PC-9 (cell line): Measurements from ENCODE around the gene RASSF4. TPM values are rescaled to one million over a fixed set of nuclear protein-coding genes. Genes with fewer than 3 reads are reported as not detected.
A peak's percentile ranks its signal among the peaks of the same experiment; 100 is the strongest.

Source experiments
- BruUV-seq: library from RNA; stranded (reverse); fragments of 400-500 nt; replicated peaks from 2 replicates; lab custom pipeline; 2021; lab: Mats Ljungman, UMichigan
- CTCF ChIA-PET: fragments of 300-600 bp; sonication (Branson Sonifier 250); formaldehyde crosslinking; loops from one replicate; lab custom pipeline; 2022; ENCODE audit warnings: antibody characterized with exemption; lab: Charles Lee
- POLR2A ChIA-PET: fragments of 300-600 bp; sonication (Branson Sonifier 250); formaldehyde crosslinking; loops from one replicate; lab custom pipeline; 2022; ENCODE audit warnings: antibody characterized with exemption; ENCODE audit not compliant: unreplicated experiment; lab: Charles Lee
- DNase-seq, 2 experiments: peaks; one replicate each; pipeline versions ENCODE4 v3.0.0 to v3.0.0-alpha.2; 2015 to 2022; ENCODE audit warnings: mixed read lengths in 1 of 2
- H2AFZ ChIP-seq: fragments of 200-600 bp; sonication (generic); 2 replicates; pipeline ENCODE4 v1.8.1; 2017; ENCODE audit warnings: antibody characterized with exemption
- H3F3A ChIP-seq: fragments of 200-600 bp; sonication (generic); 2 replicates; pipeline ENCODE4 v1.8.1; 2017; ENCODE audit warnings: antibody characterized with exemption, mild to moderate bottlenecking, low read depth; ENCODE audit not compliant: insufficient read depth
- H3K27ac ChIP-seq: fragments of 200-600 bp; sonication (generic); 2 replicates; pipeline ENCODE4 v1.6.1; 2016; ENCODE audit warnings: mixed run types
- H3K27me3 ChIP-seq: fragments of 200-600 bp; sonication (generic); 2 replicates; pipeline ENCODE4 v1.6.1; 2016; ENCODE audit warnings: low read depth, mixed run types; ENCODE audit not compliant: insufficient read depth
- H3K36me3 ChIP-seq: fragments of 200-600 bp; sonication (generic); 2 replicates; pipeline ENCODE4 v1.6.1; 2016; ENCODE audit warnings: low read depth, mixed run types
- H3K4me1 ChIP-seq: fragments of 200-600 bp; sonication (generic); replicated peaks from 2 replicates; pipeline ENCODE4 v1.6.1; 2016; ENCODE audit warnings: mixed run types; ENCODE audit not compliant: insufficient read depth
- H3K4me2 ChIP-seq: fragments of 200-600 bp; sonication (generic); 2 replicates; pipeline ENCODE4 v1.6.1; 2017; ENCODE audit warnings: mixed run types
- H3K4me3 ChIP-seq: fragments of 200-600 bp; sonication (generic); 2 replicates; pipeline ENCODE4 v1.6.1; 2016; ENCODE audit warnings: mixed run types
- H3K79me2 ChIP-seq: fragments of 200-600 bp; sonication (generic); 2 replicates; pipeline ENCODE4 v1.6.1; 2017; ENCODE audit warnings: low read depth, mixed run types
- H3K9me2 ChIP-seq: fragments of 200-600 bp; sonication (generic); 2 replicates; pipeline ENCODE4 v1.8.1; 2017; ENCODE audit warnings: mild to moderate bottlenecking; ENCODE audit not compliant: insufficient read depth
- H3K9me3 ChIP-seq: fragments of 200-600 bp; sonication (generic); 2 replicates; pipeline ENCODE4 v1.8.1; 2016; ENCODE audit warnings: low read depth; ENCODE audit not compliant: insufficient read depth
- H4K20me1 ChIP-seq: fragments of 200-600 bp; sonication (generic); 2 replicates; pipeline ENCODE4 v1.8.1; 2017; ENCODE audit not compliant: insufficient read depth
- EZH2 ChIP-seq: fragments of 200-600 bp; sonication (generic); IDR thresholded peaks from 2 replicates; pipeline ENCODE4 v1.8.0; 2017; ENCODE audit warnings: antibody characterized with exemption, low read depth
- intact Hi-C: fragments of 100-400 bp; cut with micrococcal nuclease; formaldehyde crosslinking; loops from one replicate; pipeline ENCODE4 v1.10.0; 2022; ENCODE audit not compliant: unreplicated experiment
- total RNA-seq: library from RNA; stranded (reverse); gene quantifications from 2 replicates; pipeline ENCODE4 v1.2.3, GENCODE V29; 2021
- TF ChIP-seq, protein P1 (sequence below): fragments of 200-600 bp; sonication (generic); conservative IDR thresholded peaks from 2 replicates; pipeline ENCODE4 v1.6.1; 2017; ENCODE audit warnings: mixed run types, antibody characterized with exemption, mild to moderate bottlenecking, moderate library complexity

Gene RASSF4
- total RNA-seq, 1 experiment from 2014 or later, result 6.5 TPM

DNA sequence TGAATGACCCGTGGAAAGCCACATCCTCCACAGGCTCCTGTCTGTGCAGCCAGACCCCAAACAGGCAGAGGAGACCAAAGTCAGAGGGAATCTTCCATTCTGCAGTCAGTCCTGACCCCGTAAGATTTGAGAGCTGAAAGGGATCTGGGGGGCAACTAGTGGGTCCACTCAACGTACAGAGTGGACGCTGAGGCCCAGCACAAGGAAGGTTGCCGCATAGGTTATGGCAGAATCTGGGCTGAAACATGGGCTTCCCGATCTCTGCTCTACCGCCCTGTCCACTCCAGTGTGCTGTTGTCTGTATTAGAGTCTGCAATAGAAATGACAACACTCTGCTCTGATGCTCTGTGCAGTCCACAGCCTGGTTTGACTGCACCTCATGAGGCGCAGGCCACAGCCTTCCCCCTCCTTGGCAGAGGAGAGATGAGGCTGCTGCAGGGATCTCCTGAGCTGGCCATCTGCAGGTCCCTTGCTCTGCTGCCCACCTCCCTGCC lies 33.2 kb downstream of the RASSF4 start:
- DNase-seq, result no peak
- Histone ChIP-seq H4K20me1 (no peaks in the 10 kb centered on the region), H3K27ac (no peak overlapping the region), H3K27me3 (no peaks in the 10 kb centered on the region), H2AFZ (no peak overlapping the region), H3F3A (peaks cover 32% of the 10 kb centered on the region), H3K9me3 (no peaks in the 10 kb centered on the region), H3K4me1 (peaks cover 46% of the 10 kb centered on the region), H3K9me2 (no peaks in the 10 kb centered on the region), H3K4me2 (no peak overlapping the region), H3K36me3 (no peaks in the 10 kb centered on the region), H3K4me3 (no peak overlapping the region), H3K79me2 (no peaks in the 10 kb centered on the region)
- intact Hi-C loops, result no loop called here
- BruUV-seq, result no TSS peak
- TF ChIP-seq, protein P1, sequence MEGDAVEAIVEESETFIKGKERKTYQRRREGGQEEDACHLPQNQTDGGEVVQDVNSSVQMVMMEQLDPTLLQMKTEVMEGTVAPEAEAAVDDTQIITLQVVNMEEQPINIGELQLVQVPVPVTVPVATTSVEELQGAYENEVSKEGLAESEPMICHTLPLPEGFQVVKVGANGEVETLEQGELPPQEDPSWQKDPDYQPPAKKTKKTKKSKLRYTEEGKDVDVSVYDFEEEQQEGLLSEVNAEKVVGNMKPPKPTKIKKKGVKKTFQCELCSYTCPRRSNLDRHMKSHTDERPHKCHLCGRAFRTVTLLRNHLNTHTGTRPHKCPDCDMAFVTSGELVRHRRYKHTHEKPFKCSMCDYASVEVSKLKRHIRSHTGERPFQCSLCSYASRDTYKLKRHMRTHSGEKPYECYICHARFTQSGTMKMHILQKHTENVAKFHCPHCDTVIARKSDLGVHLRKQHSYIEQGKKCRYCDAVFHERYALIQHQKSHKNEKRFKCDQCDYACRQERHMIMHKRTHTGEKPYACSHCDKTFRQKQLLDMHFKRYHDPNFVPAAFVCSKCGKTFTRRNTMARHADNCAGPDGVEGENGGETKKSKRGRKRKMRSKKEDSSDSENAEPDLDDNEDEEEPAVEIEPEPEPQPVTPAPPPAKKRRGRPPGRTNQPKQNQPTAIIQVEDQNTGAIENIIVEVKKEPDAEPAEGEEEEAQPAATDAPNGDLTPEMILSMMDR, result no peak
- TF ChIP-seq EZH2, result no peak
- POLR2A ChIA-PET, result interaction anchor here (0.9 kb wide), 1 partner anchor 14 kb away, joined by 3 read pairs; the partner anchor contains the start of gene DEPP1
- CTCF ChIA-PET, result no interaction called here

DNA sequence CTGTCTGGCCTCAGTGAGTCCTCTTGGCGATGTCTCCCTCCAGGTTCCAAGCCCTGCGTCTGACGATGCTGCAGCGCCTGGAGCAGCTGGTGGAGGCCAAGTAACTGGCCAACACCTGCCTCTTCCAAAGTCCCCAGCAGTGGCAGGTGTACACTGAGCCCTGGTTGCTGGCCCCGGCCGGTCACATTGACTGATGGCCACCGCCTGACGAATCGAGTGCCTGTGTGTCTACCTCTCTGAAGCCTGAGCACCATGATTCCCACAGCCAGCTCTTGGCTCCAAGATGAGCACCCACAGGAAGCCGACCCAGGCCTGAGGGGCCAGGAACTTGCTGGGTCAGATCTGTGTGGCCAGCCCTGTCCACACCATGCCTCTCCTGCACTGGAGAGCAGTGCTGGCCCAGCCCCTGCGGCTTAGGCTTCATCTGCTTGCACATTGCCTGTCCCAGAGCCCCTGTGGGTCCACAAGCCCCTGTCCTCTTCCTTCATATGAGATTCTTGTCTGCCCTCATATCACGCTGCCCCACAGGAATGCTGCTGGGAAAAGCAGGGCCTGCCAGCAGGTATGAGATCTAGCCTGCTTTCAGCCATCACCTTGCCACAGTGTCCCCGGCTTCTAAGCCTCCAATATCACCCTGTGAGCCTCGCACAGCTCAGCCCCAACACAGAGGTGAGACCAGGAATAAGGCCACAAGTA lies 33.8 kb downstream of the RASSF4 start:
- Histone ChIP-seq H3K27ac (peak overlapping the region; percentile 84), H3K4me1 (peaks cover 46% of the 10 kb centered on the region), H3F3A (peaks cover 32% of the 10 kb centered on the region), H3K36me3 (no peaks in the 10 kb centered on the region), H3K79me2 (no peaks in the 10 kb centered on the region), H3K9me3 (no peaks in the 10 kb centered on the region), H3K9me2 (no peaks in the 10 kb centered on the region), H3K27me3 (no peaks in the 10 kb centered on the region), H3K4me2 (peak overlapping the region; percentile 58), H3K4me3 (no peak overlapping the region), H4K20me1 (no peaks in the 10 kb centered on the region), H2AFZ (no peak overlapping the region)
- no TSS peak for BruUV-seq
- intact Hi-C loops, result no loop called here
- ChIA-PET CTCF (no interaction called here), POLR2A (no interaction called here)
- TF ChIP-seq, protein P1, result no peak
- TF ChIP-seq EZH2, result no peak
- DNase-seq, result no peak

DNA sequence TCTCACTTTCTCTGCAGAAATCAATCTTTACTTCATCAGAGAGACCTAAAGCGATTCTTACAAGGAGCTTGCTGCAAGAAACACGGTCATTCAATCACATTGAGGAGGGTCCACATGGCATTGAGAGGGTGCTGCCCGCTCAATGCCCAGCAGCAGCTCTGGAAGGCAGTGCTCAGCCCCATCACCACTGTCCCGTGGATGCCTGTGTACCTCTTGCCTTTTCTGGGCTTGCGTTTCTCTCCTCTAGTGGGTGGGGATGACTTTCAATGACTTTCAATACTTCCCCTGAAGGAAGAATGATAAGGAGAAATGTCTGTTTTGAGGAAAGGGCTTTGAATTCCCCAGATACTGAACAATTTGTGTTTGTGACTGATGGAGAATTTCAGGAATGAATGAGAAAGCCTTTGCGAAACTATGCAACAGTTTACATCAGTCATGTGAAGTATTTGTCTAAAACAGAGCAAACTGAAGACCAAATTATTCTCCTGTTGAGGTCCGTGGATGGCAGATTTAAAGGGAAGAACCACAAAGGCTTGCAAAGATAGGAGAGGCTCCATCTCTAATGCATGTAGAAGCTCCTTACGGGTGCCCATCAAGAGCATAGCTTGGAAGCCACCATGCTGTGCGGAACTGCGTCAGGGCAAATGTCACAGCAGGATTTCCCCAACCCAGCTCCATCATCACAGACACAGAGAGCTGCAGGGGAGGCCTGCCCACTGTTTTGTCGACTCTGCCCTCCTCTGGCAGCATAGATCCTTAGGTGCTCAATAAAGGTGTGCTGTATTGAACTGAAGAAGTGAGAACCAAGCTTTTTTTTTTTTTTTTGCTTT lies 34.5 kb downstream of the RASSF4 start:
- no peak overlapping the region for H2AFZ ChIP-seq
- peak overlapping the region; percentile 58 for H3K4me2 ChIP-seq
- H3K9me2 ChIP-seq, result no peaks in the 10 kb centered on the region
- no peaks in the 10 kb centered on the region for H3K79me2 ChIP-seq
- no peaks in the 10 kb centered on the region for H3K9me3 ChIP-seq
- H3K27ac ChIP-seq, result peak overlapping the region; percentile 84
- no peaks in the 10 kb centered on the region for H3K36me3 ChIP-seq
- intact Hi-C loops, result no loop called here
- BruUV-seq, result no TSS peak
- POLR2A ChIA-PET, result interaction anchor here (1.0 kb wide), 1 partner anchor 13 kb away, joined by 10 read pairs; no protein-coding TSS in a partner anchor
- TF ChIP-seq, protein P1, result no peak
- TF ChIP-seq EZH2, result no peak
- CTCF ChIA-PET, result no interaction called here
- no peaks in the 10 kb centered on the region for H4K20me1 ChIP-seq
- peaks cover 32% of the 10 kb centered on the region for H3F3A ChIP-seq
- peaks cover 46% of the 10 kb centered on the region for H3K4me1 ChIP-seq
- no peak overlapping the region for H3K4me3 ChIP-seq
- H3K27me3 ChIP-seq, result no peaks in the 10 kb centered on the region
- peak in 1 of 2 experiments; percentile 59 for DNase-seq
